GM18873 (cell line): ENCODE measurements around the gene PRDX5.

Source experiments
- ATAC-seq: cut with Tn5 transposase; IDR thresholded peaks from one replicate; pipeline ENCODE4 v1.9.1; 2021; ENCODE audit warnings: mild to moderate bottlenecking, moderate library complexity, moderate number of reproducible peaks; ENCODE audit not compliant: unreplicated experiment, low FRiP score

PRDX5 gene

DNA sequence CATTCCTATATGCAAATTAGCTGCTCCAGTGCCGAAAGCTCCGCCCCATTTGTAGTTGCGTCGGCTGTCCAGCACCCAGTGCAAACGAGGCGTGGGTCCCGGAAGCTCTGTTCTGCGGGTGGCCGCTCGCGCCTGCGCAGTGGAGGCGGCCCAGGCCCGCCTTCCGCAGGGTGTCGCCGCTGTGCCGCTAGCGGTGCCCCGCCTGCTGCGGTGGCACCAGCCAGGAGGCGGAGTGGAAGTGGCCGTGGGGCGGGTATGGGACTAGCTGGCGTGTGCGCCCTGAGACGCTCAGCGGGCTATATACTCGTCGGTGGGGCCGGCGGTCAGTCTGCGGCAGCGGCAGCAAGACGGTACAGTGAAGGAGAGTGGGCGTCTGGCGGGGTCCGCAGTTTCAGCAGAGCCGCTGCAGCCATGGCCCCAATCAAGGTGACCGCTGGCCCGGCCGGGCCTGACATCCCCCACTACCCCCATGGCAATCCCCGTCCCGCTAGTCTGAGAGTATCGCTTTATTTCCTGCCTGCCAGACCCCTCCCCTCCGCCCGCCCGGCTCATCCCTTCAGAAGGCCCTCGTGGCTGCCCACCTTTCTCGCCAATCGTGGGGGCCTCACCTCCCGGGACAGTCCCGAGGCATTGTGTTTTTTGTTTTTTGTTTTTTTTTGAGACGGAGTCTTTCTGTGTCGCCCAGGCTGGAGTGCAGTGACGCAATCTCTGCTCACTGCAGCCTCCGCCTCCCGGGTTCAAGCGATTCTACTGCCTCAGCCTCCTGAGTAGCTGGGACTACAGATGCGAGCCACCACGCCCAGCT, at the start of gene PRDX5:
Gene PRDX5, plus strand, starts transcription at position 161 of the 805 bp plus-strand sequence. Its CDS starts 95 bp downstream, at position 256.
- ATAC-seq = peak; percentile 58

DNA sequence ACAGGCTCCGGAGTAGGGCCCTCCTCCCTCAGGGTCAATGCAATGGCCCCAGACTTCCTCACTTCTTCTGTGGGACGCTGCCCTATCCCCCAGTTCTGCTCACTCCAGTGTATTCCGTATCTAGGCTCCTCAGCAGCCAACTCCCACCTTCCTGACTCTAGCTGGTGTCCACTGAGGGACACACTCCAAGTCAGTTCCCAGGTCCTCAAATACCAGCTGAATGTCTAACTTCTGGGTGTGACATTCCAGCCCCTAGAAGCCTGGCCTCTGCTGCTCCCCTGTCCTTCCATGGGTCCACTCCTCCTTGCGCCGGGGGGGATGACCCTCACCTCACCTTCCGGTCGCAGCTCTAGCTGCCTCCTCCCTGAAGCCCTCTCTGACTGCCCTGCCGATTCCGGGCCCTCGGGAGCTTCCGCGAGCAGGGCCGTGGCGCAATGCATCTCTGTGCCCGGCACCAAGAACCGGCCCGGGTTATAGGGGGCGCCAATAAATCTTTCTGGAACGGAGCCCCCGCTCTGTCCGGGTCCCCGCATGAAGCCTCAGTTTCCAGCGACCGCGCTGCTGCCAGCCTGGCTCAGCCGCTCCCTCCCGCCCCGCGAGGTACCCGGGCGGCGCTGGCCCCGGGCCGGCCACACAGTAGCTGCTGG, 48.9 kb upstream of the PRDX5 start:
- ATAC-seq = peak; percentile 3

DNA sequence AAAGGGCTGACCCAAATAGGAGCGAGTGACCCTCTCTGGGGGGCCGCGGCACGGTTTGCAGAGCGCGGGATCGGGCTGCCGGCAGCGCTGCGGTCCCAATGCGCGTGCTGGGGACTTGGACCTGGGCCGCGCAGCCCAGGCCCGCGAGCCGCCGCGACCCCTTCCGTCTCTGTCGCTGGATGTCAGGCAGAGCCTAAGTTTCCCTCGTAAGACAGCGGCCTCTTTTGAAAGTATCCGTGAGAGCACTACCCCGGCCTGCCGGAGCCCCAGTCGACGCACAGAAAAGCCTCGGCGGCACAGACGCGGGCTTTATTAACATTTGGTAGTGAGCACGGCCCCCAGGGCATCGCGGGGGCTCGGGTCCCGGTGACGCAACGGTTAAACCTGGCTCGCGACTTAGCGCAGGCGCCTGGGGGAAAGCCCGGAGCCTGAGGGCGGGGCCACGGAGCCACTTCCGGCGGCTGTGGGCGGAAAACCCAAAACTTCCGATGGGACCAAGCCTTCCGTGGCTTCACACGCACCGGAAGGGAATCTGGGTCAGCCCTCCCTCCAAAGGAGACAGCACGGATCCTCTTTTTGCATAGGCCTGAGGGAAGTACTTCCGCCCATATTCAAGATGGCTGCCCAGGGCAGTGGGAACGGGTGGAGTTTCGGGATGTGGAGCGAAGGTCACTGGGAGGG, 48.2 kb upstream of the PRDX5 start:
- ATAC-seq = peak; percentile 71

DNA sequence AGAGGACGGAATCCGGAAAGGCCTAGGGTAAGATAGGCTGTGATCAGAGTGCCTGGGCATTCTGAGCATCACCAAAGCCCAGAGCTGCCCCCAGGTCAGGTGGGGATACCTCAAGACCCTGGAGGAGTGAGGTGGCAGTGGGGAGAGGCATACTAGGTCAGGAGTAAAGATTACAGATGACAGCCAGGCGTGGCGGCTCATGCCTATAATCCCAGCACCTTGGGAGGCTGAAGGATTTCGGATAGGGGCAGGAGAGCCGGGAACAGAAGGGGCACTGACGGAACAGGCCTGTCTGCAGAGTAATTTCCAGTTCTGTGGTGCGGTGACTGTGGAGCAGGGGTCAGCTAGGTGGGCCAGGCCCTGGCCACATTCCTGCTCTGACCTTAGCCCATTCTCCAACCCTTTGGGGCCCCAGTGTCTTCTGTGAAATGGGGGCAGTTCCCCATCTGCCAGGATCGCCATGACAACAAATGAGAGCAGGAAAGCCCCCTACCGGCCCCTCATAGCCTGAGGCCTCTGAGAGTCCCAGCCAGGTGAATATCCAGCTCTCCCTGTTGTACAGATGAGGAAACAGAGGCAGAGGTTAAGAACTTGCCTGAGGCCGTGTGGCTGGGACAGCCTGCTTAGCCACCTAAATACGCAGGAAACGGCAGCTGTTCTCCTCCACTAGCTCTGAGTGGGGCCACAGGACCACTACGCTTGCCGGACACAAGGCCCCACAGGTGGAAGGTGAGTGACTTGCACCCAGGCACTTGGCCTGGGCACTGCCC, 42.7 kb upstream of the PRDX5 start:
- ATAC-seq = no peak

DNA sequence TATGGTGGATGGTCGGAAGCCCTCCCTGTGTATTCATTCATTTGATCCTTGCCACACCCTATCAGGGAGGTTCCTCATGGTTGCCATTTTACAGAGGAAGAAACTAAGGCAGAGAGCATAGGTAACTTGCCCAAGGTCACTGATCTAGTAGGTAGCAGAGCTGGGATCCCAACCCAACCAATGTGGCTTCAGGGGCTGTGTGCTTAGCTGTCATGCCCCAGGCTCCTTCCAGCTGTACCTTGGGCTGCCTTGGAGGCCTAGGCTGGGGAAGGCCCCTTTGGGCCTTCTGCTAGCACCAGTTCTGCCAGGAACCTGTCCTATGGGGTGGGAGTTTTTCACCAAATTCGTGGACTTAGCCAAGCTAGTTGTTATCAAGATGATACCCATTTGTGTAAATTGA, 42.1 kb upstream of the PRDX5 start:
- ATAC-seq = no peak

DNA sequence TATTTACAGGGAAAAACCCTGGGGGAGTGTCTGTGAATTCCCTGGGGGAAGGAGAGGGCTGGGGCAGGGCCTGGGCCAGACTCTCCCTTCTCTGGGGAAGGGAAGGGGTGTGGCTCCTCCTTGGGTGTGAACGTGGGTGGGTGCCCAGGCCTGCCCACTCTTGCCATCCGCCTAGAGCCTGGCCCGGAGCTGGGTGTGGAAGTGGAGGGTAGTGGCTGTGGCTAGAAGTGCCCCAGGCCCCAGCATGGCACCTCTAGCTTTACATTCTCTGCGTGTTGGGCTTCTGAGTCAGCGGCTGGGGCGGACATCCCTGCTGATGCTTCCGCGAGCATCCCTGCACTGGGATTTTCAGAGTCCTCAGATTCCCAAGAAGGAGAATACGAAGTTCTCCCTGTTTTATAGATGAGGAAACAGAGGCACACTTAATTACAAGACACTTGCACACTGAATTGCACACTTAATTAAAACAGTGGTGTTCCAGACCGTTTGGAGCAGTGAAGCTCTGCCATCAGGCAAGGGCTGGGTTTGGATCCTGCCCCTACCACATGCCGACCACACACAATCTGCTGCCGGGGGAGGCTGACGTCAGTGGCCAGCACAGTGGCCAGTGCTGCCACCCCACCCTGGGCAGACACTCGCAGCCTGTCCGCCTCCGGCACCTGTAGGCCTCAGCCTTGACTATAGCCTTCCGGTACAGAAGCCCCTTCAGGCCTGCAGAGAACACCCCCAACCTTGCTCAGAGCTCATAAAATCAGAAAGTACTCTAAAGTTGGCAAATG, 41.1 kb upstream of the PRDX5 start:
- ATAC-seq = no peak

DNA sequence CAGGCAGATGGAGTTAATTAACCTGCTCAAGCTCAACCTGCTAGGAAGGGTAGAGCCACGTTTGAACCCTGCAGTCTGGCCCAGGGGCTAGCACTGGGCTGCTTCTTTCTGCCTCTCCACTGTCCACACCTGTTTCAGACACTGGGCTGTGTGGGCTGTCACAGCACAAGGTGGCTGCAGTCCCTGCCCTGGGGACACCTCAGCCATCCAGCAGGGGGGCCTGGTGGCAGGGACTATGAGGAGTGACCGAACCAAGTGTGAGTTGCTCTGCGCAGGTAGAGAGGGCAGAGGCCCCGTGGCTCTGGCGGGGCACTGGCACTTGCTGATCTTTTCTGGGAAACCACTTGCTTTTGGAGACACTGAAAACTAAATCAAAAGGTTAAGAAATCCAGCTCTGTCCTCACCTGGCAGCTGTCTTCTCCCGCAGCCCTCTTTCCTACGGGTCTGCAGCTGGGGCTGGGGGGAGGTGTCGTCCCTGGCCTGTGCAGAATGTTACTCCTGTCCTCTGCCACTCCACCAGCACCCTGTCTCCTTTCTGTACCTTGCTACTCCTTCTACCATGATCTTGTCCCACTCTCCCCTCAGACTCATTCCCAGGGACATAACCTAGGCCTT, 39.2 kb upstream of the PRDX5 start:
- no peak for ATAC-seq

DNA sequence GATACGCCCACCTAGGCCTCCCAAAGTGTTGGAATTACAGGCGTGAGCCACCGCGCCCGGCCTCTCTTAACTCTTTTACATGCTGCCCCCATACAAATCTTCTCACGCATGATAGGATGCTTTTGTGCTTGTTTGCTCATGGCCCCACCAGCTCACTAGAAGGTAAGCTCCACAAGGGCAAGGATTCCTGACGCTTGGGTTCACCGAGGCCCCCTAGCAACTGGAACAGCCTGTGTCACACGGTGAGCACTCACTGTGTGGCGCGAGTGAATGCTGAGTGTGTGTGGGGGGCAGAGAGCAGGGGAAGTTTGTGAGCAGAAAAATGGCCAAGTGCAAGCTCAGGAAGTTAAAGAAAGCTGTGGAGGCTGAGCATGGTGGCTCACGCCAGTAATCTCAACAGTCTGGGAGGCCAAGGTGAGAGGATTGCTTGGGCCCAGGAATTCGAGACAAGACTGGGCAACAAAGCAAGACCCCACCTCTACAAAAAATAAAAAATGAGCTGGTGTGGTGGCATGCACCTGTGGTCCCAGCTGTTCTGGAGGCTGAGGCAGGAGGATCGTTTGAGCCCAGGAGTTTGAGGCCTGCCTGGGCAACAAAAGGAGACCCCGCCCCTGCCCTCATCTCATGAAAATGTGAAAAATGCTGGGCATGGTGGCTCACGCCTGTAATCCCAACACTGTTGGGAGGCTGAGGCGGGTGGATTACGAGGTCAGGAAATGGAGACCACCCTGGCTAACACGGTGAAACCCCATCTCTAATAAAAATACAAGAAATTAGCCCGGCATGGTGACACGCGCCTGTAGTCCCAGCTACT, 35.8 kb upstream of the PRDX5 start:
- ATAC-seq = no peak

DNA sequence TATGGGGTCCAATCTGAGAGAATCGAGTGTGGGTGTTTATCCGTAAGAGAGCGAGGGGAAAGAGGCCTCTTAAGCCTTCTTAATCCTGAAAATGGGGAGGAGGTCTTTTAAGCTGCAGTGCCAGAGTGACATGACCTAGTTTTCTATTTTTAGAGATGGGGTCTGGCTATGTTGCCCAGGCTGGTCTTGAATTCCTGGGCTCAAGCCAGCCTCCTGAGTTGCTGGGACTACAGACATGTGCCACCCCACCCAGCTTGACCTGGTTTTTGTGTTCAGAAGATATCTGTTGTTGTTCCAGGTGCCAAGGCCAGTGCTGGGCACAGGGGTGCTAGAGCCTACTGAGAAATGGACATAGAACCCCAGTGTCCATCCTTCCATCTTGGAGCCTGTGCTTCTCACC, 34.8 kb upstream of the PRDX5 start:
- no peak for ATAC-seq

DNA sequence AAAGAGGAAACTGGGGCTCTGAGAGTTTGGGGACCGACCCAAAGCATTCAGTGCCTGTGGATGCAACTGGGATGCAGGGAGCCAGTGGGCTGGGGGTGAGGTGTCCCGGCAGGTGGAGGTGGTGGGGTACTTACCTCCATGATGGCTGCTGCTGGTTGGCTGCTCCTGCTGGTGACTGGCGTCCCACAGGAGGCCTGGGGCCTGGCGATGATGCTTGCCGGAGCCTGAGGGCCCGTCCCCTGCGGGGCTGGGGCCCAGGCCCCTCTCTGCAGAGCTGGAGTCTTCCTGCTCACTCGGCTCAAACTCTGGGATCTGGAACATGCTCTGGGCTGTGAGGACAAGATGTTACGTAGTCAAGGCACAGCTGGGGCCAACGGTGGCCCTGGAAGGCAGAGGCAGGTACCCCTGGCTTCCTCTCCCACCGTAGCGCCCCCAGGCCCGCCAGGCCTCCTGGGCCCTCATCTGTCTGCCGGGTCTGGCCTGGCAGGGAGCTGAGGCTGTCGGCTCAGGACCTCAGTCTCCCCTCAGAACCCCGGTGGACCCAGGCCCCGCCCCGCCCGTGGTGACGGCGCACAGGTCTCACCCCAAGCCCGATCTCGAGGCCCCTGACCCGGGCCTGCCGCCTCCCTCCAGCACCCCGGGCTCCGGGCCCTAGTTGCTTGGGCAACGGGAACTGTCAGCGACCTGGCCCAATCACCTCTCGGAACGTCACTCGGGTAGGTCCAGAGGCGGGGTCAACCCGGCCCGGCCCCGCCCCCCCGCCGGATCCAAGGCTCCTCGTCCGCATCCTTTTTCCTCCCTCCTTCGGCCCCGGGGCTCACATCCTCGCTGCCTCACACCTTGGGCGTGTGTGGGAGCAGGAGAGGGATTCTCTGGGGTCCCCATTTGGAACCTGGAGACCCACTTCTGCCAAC, 33.6 kb upstream of the PRDX5 start, which contains the start of gene BAD:
Gene BAD, minus strand, starts transcription at position 618 of the 914 bp plus-strand sequence. Its CDS starts 297 bp downstream, at position 321.
- ATAC-seq = peak; percentile 56

DNA sequence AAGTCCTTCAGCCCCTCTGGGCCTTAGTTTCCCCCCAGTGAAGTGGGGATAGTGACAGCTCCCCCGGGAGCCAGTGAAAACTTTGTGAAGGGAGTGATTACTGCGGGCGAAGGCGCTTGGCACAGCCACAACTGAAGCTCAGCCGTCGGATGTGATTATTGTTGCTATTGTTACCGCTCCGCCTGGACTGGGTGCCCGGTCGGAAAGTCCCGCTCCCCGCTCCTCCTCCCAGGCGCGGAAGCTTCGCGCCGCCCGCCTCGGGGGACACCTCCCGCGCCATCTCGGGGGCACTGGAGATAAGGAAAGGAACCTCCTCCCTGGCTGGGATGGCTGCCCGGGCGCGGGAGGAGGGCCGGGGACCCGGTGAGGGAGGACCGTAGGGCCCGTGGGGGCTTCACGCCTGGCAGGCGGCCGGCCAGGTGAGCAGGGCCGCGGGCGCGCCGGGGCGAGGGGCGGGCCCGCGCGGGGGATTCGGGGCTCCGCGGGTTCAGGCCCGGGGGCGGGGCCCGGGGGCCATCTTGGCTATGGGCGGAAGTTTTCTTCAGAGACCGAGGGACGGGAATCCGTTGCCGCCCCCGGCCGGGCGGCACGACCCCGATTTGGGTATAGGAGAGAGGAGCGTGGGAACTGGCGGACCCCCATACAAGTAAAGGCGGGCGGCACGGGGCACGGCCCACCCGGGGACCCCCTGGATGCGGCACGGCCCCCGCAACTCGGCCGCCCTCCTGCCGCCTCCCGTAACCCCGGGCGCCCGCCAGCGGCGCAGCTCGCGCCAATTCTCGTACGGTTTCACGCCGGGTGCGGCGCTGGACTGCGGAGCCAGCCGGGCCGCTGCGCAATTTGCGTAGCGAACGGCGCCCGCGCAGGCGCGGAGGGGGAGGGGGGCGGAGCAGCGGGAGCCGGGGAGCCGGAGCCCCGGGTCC, 32.7 kb upstream of the PRDX5 start, which contains the start of gene GPR137:
Gene GPR137, plus strand, starts transcription at position 887 of the 923 bp plus-strand sequence. CDS start 677 bp downstream, outside the sequence.
- ATAC-seq = peak; percentile 52

DNA sequence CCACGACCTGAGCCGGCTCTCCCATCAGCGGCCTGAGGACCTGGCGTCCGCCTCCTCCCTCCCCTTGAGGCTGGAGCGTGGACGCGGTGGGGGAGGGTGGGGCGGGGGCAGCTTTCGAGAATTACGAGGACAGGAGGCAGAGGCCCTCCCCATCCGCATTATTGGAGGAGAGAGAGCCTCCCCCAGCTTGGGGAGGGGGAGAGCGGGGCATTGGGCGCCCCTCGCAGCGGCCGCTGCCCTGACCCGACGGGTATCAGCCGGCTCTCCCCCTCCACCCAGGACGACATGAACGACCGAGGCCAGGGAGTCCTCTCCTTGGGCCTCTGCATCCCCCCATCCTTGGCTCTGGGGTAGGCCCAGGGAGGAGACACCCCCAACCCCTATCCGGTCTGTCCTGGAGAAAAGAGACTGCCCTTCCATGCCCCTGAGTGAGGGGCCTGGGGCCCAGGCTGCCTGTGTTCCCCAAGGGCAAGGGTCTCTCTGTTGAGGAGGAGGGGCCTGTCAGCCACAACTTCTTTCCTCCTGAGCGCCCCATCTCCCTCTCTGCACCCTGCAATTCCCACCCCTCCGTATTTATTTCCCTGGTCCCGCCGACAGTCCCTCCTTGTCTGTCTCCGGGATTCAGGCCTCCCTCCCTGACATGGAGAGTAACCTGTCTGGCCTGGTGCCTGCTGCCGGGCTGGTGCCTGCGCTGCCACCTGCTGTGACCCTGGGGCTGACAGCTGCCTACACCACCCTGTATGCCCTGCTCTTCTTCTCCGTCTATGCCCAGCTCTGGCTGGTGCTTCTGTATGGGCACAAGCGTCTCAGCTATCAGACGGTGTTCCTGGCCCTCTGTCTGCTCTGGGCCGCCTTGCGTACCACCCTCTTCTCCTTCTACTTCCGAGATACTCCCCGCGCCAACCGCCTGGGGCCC, 31.8 kb upstream of the PRDX5 start:
- no peak for ATAC-seq

DNA sequence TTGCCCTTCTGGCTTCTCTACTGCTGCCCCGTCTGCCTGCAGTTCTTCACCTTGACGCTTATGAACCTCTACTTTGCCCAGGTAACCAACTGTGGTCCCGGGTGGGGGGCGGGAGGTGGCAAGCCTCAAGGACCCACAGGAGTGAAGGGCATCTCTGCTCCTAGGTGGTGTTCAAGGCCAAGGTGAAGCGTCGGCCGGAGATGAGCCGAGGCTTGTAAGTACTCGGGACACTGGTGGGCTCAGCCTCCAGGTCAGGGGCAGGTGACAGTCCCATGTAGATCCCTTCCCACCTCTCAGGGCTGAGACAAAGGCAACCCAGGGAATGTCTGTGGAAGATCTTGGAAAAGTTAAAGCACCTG, 31.1 kb upstream of the PRDX5 start:
- ATAC-seq = no peak

DNA sequence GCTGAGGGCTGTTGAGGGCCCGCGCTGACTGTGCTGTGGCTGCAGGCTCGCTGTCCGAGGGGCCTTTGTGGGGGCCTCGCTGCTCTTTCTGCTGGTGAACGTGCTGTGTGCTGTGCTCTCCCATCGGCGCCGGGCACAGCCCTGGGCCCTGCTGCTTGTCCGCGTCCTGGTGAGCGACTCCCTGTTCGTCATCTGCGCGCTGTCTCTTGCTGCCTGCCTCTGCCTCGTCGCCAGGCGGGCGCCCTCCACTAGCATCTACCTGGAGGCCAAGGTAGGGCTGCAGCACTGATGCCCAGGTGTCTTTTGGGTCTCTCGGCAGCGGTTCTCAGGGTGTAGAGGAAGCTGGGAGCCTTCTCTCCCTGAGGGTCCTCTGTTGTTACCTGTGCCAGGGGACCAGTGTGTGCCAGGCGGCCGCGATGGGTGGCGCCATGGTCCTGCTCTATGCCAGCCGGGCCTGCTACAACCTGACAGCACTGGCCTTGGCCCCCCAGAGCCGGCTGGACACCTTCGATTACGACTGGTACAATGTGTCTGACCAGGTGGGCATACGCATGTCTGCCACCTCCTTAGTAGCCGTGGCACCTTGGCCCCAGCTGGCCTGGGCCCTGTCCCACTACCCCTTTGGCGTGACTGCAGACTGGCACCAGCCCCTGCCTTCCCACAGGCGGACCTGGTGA, 30.1 kb upstream of the PRDX5 start:
- ATAC-seq = no peak

DNA sequence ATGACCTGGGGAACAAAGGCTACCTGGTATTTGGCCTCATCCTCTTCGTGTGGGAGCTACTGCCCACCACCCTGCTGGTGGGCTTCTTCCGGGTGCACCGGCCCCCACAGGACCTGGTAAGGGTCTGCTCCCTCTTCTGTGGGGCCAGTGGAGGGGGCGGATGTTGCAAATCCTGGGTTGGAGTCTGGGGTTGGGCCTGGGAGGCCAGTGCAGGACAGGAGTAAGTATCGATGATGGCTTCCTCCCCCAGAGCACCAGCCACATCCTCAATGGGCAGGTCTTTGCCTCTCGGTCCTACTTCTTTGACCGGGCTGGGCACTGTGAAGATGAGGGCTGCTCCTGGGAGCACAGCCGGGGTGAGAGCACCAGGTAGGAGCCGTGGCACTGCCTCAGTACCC, 29.6 kb upstream of the PRDX5 start:
- no peak for ATAC-seq
